Measurements from ENCODE around the gene EDARADD. TPM values are rescaled to one million over a fixed set of nuclear protein-coding genes. Genes with fewer than 3 reads are reported as not detected.

The EDARADD gene
- total and polyA plus RNA-seq, 2 of the 8 experiments (the other 6 are each of a cell fraction or from before 2014, with no cell fraction given) = 3.4 to 6.1 TPM

- H4K20me1 ChIP-seq (replicated peaks in 1 of 2; ENCODE audit: control insufficient read depth in 1 of 2, insufficient read depth in 2 of 2, low read length in 2 of 2) = no peaks in the 10 kb centered on the region
- no peak overlapping the region for H2BK5ac ChIP-seq (ENCODE audit: low read depth, low read length)
- no peak overlapping the region for H4K91ac ChIP-seq (replicated peaks; ENCODE audit: insufficient read length, low read length)
- H4K5ac ChIP-seq (ENCODE audit: insufficient read length, low read depth, low read length) = no peak overlapping the region
- H3K4me1 ChIP-seq (replicated peaks in 1 of 4; ENCODE audit: control insufficient read depth in 3 of 4, insufficient read depth in 4 of 4, low read length in 3 of 4) = peaks cover 0 to 7% (median 2%) of the 10 kb centered on the region in 4 experiments; a peak in 2 of 7 replicates
- H3K9me3 ChIP-seq (ENCODE audit: insufficient read depth in 2 of 2, low read depth in 1 of 2, low read length in 1 of 2) = no peaks in the 10 kb centered on the region
- no peak overlapping the region for H3K4me3 ChIP-seq (ENCODE audit: extremely low read depth in 1 of 4, insufficient read depth in 2 of 4, low read depth in 3 of 4, low read length in 4 of 4)
- H3K23ac ChIP-seq (ENCODE audit: insufficient read length) = no peak overlapping the region
- POLR2A ChIA-PET (ENCODE audit: partially characterized antibody) = no interaction called here
- TF ChIP-seq TEAD4 (IDR thresholded peaks at IDR 0.05; ENCODE audit: low read depth, low read length) (no peak), BACH1 (IDR thresholded peaks at IDR 0.05; ENCODE audit: low read length) (no peak), TCF12 (IDR thresholded peaks at IDR 0.05; ENCODE audit: low read depth, low read length) (no peak), BRCA1 (IDR thresholded peaks at IDR 0.05; ENCODE audit: low read depth, low read length) (no peak), ZNF274 (IDR thresholded peaks at IDR 0.05; ENCODE audit: borderline replicate concordance, extremely low read depth, low read length) (no peak), RBBP5 (IDR thresholded peaks at IDR 0.05; ENCODE audit: borderline replicate concordance, low read depth, low read length) (no peak), SRF (IDR thresholded peaks at IDR 0.05; ENCODE audit: low read depth, low read length) (no peak), GABPA (IDR thresholded peaks at IDR 0.05; ENCODE audit: borderline replicate concordance, insufficient read depth, low read length) (no peak)
- no peaks in the 10 kb centered on the region for H3K23me2 ChIP-seq (ENCODE audit: low read depth, low read length)
- H3K9ac ChIP-seq (replicated peaks in 1 of 4; ENCODE audit: extremely low read depth in 1 of 4, low read depth in 3 of 4, low read length in 3 of 4) = no peak overlapping the region
- H3K4me2 ChIP-seq (ENCODE audit: insufficient read depth in 1 of 2, low read depth in 2 of 2, low read length in 2 of 2) = no peak overlapping the region
- no peak overlapping the region for H2BK12ac ChIP-seq (ENCODE audit: low read depth, low read length)
- no peak overlapping the region for H2AK5ac ChIP-seq (ENCODE audit: low read depth, low read length)
- no peak overlapping the region for H2BK120ac ChIP-seq (replicated peaks; ENCODE audit: low read depth, low read length)
- no peak overlapping the region for H4K8ac ChIP-seq (ENCODE audit: extremely low read depth, insufficient read depth, low read length)
- no peak for DNase-seq (ENCODE audit: low read depth in 1 of 2, low spot score in 2 of 2)
- no peak overlapping the region for H2BK20ac ChIP-seq (ENCODE audit: low read length)
- H3K56ac ChIP-seq (replicated peaks; ENCODE audit: insufficient read length, low read depth, low read length) = no peak overlapping the region
- no peaks in the 10 kb centered on the region for H3K79me1 ChIP-seq (ENCODE audit: low read depth, low read length)
- no peak for FAIRE-seq
- WGBS, 2 experiments (ENCODE audit: extremely low coverage in 1 of 2, insufficient coverage in 1 of 2, insufficient read length in 1 of 2, insufficient replicate concordance in 2 of 2, low coverage in 1 of 2, low lambda C conversion rate in 2 of 2, missing lambda C conversion rate in 1 of 2) = 88% methylated on average over 5 of the region's 5 CpGs; no CpG with 5 or more reads in 1 of the 2 experiments
- H3K36me3 ChIP-seq (ENCODE audit: control insufficient read depth in 2 of 4, insufficient read depth in 4 of 4, low read length in 3 of 4) = no peaks in the 10 kb centered on the region
- no peaks in the 10 kb centered on the region for H3K27me3 ChIP-seq (replicated peaks in 1 of 4; ENCODE audit: control insufficient read depth in 3 of 4, extremely low read depth in 1 of 4, insufficient read depth in 3 of 4, low read length in 3 of 4)
- H3K79me2 ChIP-seq (ENCODE audit: control insufficient read depth in 1 of 2, insufficient read depth in 2 of 2, low read length in 2 of 2) = no peaks in the 10 kb centered on the region
- no peak overlapping the region for H3K18ac ChIP-seq (ENCODE audit: extremely low read depth, low read length)
- H3K27ac ChIP-seq (ENCODE audit: low read depth, low read length) = no peak overlapping the region
- no peak overlapping the region for H3K14ac ChIP-seq (ENCODE audit: insufficient read length)
- no peak overlapping the region for H2AFZ ChIP-seq (ENCODE audit: low read length)
- H2BK15ac ChIP-seq (ENCODE audit: low read length) = no peak overlapping the region
- CTCF ChIA-PET (ENCODE audit: partially characterized antibody) = interaction anchor here (0.9 to 1.4 kb wide), 2 partner anchors 9 to 339 kb away, joined by 3 to 6 read pairs; no protein-coding TSS in a partner anchor
- no peak overlapping the region for H3K4ac ChIP-seq (replicated peaks; ENCODE audit: insufficient read length, low read depth, low read length)
Observed at GRCh38 chr1:236476019-236476418, 81.9 kb downstream of the EDARADD start.
